Measurements from ENCODE around the gene UBIAD1.

The UBIAD1 gene

GRCh38 chr1:11311816-11312755, 39.1 kb downstream of the UBIAD1 start:
- DNase-seq, result no peak

- DNase-seq, result no peak
Measured at GRCh38 chr1:11314959-11315358, 42.0 kb downstream of the UBIAD1 start.

- no peak for DNase-seq
Measured at GRCh38 chr1:11316701-11317100, 43.7 kb downstream of the UBIAD1 start.

- no peak for DNase-seq
Measured at GRCh38 chr1:11318982-11319381, 46.0 kb downstream of the UBIAD1 start.

GRCh38 chr1:11320153-11320936, 47.3 kb downstream of the UBIAD1 start:
- peak; percentile 54 for DNase-seq

GRCh38 chr1:11321656-11322491, 48.9 kb downstream of the UBIAD1 start:
- DNase-seq, result no peak

GRCh38 chr1:11324567-11325165, 51.7 kb downstream of the UBIAD1 start:
- no peak for DNase-seq

- no peak for DNase-seq
Measured at GRCh38 chr1:11326070-11326469, 53.1 kb downstream of the UBIAD1 start.

GRCh38 chr1:11328444-11328843, 55.4 kb downstream of the UBIAD1 start:
- no peak for DNase-seq

- no peak for DNase-seq
Measured at GRCh38 chr1:11330411-11330810, 57.4 kb downstream of the UBIAD1 start.

- no peak for DNase-seq
Measured at GRCh38 chr1:11331036-11331944, 58.3 kb downstream of the UBIAD1 start.

GRCh38 chr1:11331945-11332546, 59.0 kb downstream of the UBIAD1 start:
- DNase-seq, result no peak

- DNase-seq, result no peak
Measured at GRCh38 chr1:11333631-11334030, 60.6 kb downstream of the UBIAD1 start.

GRCh38 chr1:11334261-11334804, 61.3 kb downstream of the UBIAD1 start:
- no peak for DNase-seq

GRCh38 chr1:11334821-11335220, 61.8 kb downstream of the UBIAD1 start:
- no peak for DNase-seq

- DNase-seq, result no peak
Measured at GRCh38 chr1:11335417-11336056, 62.5 kb downstream of the UBIAD1 start.

GRCh38 chr1:11337580-11338073, 64.6 kb downstream of the UBIAD1 start:
- peak; percentile 82 for DNase-seq
